ENCODE data around the gene CTDSP2. TPM values are rescaled to one million over a fixed set of nuclear protein-coding genes. Genes with fewer than 3 reads are reported as not detected.

Gene CTDSP2
- total and polyA plus RNA-seq, 12 donors: 31.2 to 138 (median 82.7) TPM

GRCh38 chr12:57894399-57895292, 48.1 kb upstream of the CTDSP2 start:
- Histone ChIP-seq H3K4me3 (peak overlapping the region in 5 of 10 donors; percentile 8 to 30 (median 10)), H3K27ac (peak overlapping the region; percentile 92 to 100 (median 98)), H3K36me3 (no peaks in the 10 kb centered on the region), H3K27me3 (no peaks in the 10 kb centered on the region), H3K4me1 (peaks cover 38 to 100% (median 91%) of the 10 kb centered on the region in 9 donors), H3K9me3 (no peaks in the 10 kb centered on the region)
- WGBS, 2 donors: 60% methylated on average over 6 of the region's 6 CpGs
- no peak for TF ChIP-seq CTCF (IDR thresholded peaks at IDR 0.05)
- intact Hi-C loops (cut with DNase I): loop anchor here in 7 of 10 donors (1.0 to 5.0 kb wide), 5 partner anchors 48 to 62 kb away; partner anchors contain the start of gene CTDSP2 (in 1 of the 7)
- DNase-seq (no peak), ATAC-seq (peak in 1 of 8 donors; percentile 1)

GRCh38 chr12:57893431-57894353, 47.2 kb upstream of the CTDSP2 start:
- H3K36me3 ChIP-seq: no peaks in the 10 kb centered on the region
- 12 to 13% methylated on average over 13 of the region's 13 CpGs for WGBS, 2 donors
- peaks cover 32 to 100% (median 93%) of the 10 kb centered on the region in 9 donors for H3K4me1 ChIP-seq
- peak overlapping the region; percentile 92 to 100 (median 98) for H3K27ac ChIP-seq
- peak; percentile 74 to 83 (median 77) for ATAC-seq
- H3K4me3 ChIP-seq: peak overlapping the region in 7 of 10 donors; percentile 0 to 30 (median 9)
- peak; percentile 93 to 95 for DNase-seq
- H3K27me3 ChIP-seq: no peaks in the 10 kb centered on the region
- intact Hi-C loops (cut with DNase I): loop anchor here in 5 of 10 donors (2.0 kb wide), 4 partner anchors 49 to 57 kb away; no protein-coding TSS in a partner anchor
- H3K9me3 ChIP-seq: no peaks in the 10 kb centered on the region
- TF ChIP-seq CTCF (IDR thresholded peaks at IDR 0.05): peak in 5 of 9 donors; percentile 10 to 44 (median 20)

GRCh38 chr12:57892232-57892972, 45.9 kb upstream of the CTDSP2 start:
- intact Hi-C loops (cut with DNase I): loop anchor here in 1 of 10 donors (2.0 kb wide), 1 partner anchor 50 kb away; no protein-coding TSS in a partner anchor
- Histone ChIP-seq H3K27me3 (no peaks in the 10 kb centered on the region), H3K4me1 (peaks cover 41 to 100% (median 93%) of the 10 kb centered on the region in 9 donors), H3K36me3 (no peaks in the 10 kb centered on the region), H3K4me3 (no peak overlapping the region), H3K27ac (peak overlapping the region; percentile 92 to 100 (median 98)), H3K9me3 (no peaks in the 10 kb centered on the region)
- DNase-seq: no peak
- no peak for ATAC-seq
- no peak for TF ChIP-seq CTCF (IDR thresholded peaks at IDR 0.05)
- WGBS, 2 donors: 73 to 79% methylated on average over 9 of the region's 9 CpGs

All from heart right ventricle (tissue), 16 donors.